ENCODE results near the gene NIFK.
"Not testable (repeated sequence)": the region's sequence is repeated elsewhere in the genome, so short reads cannot be mapped to it uniquely, and the experiment has no call there.

NIFK gene

GRCh38 chr2:121690572-121690971 lies 46.1 kb downstream of the NIFK start:
- not testable (repeated sequence) for DNase-seq

- no peak for DNase-seq
Observed at GRCh38 chr2:121690095-121690494, 46.6 kb downstream of the NIFK start.

- no peak for DNase-seq
Observed at GRCh38 chr2:121689356-121689755, 47.3 kb downstream of the NIFK start.

- DNase-seq: no peak
Observed at GRCh38 chr2:121688820-121689219, 47.9 kb downstream of the NIFK start.

GRCh38 chr2:121686902-121687301 lies 49.8 kb downstream of the NIFK start:
- DNase-seq: no peak

GRCh38 chr2:121686218-121686617 lies 50.5 kb downstream of the NIFK start:
- DNase-seq: no peak

- DNase-seq: no peak
Observed at GRCh38 chr2:121682396-121683298, 54.0 kb downstream of the NIFK start.

GRCh38 chr2:121677855-121678254 lies 58.8 kb downstream of the NIFK start:
- no peak for DNase-seq
